ACC112 (cell line): ENCODE data around the gene HOXC6.

Source experiments
- H2AFZ ChIP-seq: fragments of 200-600 bp; sonication (generic); one replicate; pipeline ENCODE4 v1.6.0; 2017; ENCODE audit warnings: antibody characterized with exemption, low read length; ENCODE audit not compliant: unreplicated experiment
- H3K27ac ChIP-seq: fragments of 200-600 bp; sonication (generic); 2 replicates; pipeline ENCODE4 v1.5.1; 2014; ENCODE audit warnings: low read depth, mild to moderate bottlenecking, antibody characterized with exemption, low read length, moderate library complexity
- H3K27me3 ChIP-seq: fragments of 200-600 bp; sonication (generic); 2 replicates; pipeline ENCODE4 v1.6.1; 2014; ENCODE audit warnings: mild to moderate bottlenecking, antibody characterized with exemption, low read length, moderate library complexity, mixed read lengths; ENCODE audit not compliant: insufficient read depth
- H3K36me3 ChIP-seq: fragments of 200-600 bp; sonication (generic); 2 replicates; pipeline ENCODE4 v1.6.1; 2016; ENCODE audit warnings: mild to moderate bottlenecking, antibody characterized with exemption, low read length, moderate library complexity, mixed read lengths; ENCODE audit not compliant: insufficient read depth
- H3K4me1 ChIP-seq: fragments of 200-600 bp; sonication (generic); one replicate; pipeline ENCODE4 v1.6.1; 2016; ENCODE audit warnings: low read length, mixed read lengths; ENCODE audit not compliant: insufficient read depth, unreplicated experiment, control insufficient read depth
- H3K4me3 ChIP-seq: fragments of 200-600 bp; sonication (generic); 2 replicates; pipeline ENCODE4 v1.5.1; 2014; ENCODE audit warnings: mild to moderate bottlenecking, low read depth, low read length
- H3K79me2 ChIP-seq: fragments of 200-600 bp; sonication (generic); one replicate; pipeline ENCODE4 v1.6.0; 2016; ENCODE audit warnings: low read length; ENCODE audit not compliant: control insufficient read depth, unreplicated experiment, insufficient read depth

The HOXC6 gene

DNA sequence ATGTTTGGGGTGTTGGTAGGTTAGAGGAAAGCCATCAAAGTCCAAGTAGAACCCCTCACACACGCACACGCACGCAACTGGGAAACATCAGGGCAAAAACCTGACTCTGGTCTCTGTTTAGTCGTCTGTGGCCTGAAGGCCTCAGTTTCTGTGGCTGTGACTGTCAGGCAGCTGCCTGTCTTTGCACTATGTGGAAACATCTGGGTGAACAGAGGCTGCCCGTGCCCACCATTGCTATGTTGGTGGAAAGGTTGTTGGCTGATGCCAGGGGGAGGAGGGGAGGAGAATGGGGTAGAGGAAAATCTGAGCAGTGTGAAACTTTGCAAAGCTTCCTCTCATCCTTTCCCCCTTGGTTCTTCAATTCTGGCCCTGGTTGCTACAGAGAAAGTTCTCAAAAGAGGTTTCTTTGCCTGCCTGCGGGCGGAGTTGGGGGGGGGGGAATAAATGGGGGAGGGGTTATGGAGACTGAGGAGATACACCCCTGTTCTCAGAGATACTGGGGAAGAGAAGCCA is 35.8 kb upstream of the HOXC6 start:
- Histone ChIP-seq H3K27ac (no peak overlapping the region), H3K36me3 (no peaks in the 10 kb centered on the region), H3K4me3 (no peak overlapping the region), H3K4me1 (peaks cover 19% of the 10 kb centered on the region), H2AFZ (no peak overlapping the region), H3K79me2 (no peaks in the 10 kb centered on the region), H3K27me3 (peaks cover 83% of the 10 kb centered on the region)

DNA sequence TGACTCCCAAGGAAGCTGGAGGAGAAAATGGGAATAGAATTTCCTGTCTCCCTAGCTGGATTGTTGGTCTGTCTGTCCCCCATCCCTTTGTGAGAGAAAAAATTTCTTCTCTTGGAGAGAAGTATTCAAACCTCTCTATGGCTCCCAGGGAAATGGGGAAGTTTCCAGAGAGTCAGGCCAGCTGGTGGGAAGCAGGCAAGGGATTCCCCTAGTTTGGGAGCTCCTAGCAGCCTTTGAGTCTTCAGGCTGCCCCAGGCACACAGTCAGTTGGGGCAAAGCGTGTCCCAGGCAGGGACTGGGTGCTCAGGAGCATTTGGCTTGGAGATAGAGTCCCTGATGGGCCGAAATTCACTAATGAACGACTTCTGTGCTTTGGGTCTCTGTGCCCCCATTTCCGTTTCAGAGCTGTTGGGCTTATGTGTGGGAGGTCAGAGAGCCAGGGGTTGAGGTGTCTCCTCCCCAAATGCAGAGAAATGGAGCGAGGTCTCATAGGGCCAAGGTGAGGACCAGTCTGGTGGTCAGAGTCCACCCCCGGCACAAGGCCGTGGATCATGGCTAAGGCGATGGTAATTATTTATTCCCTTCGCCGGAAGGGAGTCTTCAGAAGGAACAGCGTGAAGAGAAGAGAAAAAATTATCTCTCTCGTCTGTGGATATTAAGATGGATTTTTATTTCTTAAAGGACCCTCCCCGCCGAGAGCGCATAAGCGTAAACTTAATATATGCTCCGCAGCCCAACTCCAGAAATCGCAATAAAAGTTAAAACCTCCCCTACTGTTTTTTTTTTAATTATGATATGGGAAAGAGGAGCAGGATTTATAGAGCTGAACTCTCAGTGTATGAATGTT is 34.9 kb upstream of the HOXC6 start:
- peaks cover 19% of the 10 kb centered on the region for H3K4me1 ChIP-seq
- H3K4me3 ChIP-seq = no peak overlapping the region
- no peak overlapping the region for H2AFZ ChIP-seq
- H3K79me2 ChIP-seq = no peaks in the 10 kb centered on the region
- H3K27me3 ChIP-seq = peaks cover 82% of the 10 kb centered on the region
- no peak overlapping the region for H3K27ac ChIP-seq
- H3K36me3 ChIP-seq = no peaks in the 10 kb centered on the region

DNA sequence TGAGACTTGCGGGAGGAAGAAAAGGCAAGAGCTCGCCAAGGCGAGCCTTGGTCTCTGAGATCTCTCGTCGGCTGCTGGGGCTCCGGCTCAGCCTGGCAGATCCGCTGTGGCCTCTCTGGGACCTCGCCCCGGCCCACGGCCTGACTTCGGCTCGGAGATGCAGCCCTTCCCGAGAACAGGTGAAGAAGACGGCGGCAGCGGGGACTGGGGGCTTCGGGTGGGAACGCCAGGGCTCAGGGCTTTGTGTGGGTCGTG is 34.3 kb upstream of the HOXC6 start:
- Histone ChIP-seq H3K79me2 (no peaks in the 10 kb centered on the region), H3K27me3 (peaks cover 87% of the 10 kb centered on the region), H3K4me3 (0 out of 2 replicates have a peak overlapping the region, but pooled peaks have one; percentile 47), H3K36me3 (no peaks in the 10 kb centered on the region), H2AFZ (no peak overlapping the region), H3K4me1 (peaks cover 19% of the 10 kb centered on the region), H3K27ac (no peak overlapping the region)

DNA sequence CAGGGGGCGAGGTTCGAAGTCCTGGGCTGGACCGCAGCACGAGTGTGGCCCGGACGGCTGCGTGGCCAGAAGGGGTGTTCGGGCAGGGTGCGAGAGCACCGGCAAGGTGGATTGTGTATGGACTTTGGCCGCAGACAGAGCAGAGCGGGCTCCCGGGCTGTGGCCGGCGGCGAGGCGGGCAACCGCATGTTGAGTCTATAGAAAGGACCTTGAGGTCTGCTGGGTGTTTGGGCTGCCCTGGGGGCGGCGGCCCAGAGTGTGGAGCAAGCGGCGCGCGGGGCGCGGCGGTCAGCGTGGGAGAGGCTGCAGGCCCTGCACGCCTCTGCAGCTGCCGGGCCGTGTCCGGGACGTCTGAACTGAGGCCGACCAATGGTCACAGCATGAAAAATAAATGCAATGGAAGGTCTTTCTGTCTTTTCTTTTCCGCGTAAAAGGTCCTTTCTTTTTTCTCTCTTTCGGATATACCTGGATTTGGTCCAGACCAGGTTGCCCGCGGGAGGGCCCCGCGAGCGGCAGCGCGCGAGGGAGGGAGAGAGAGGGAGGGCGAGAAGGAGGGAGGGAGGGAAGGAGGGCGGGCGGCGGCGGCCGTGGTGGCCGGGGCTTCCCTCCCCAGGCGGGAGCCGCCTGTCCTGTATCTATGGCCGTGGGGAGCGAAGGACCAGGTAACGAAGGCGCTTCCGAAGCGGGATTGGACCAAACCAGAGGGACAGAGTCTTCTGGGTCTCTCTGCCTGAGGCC is 33.8 kb upstream of the HOXC6 start:
- no peak overlapping the region for H3K27ac ChIP-seq
- H2AFZ ChIP-seq = no peak overlapping the region
- peaks cover 19% of the 10 kb centered on the region for H3K4me1 ChIP-seq
- no peaks in the 10 kb centered on the region for H3K36me3 ChIP-seq
- peaks cover 88% of the 10 kb centered on the region for H3K27me3 ChIP-seq
- peak overlapping the region; percentile 47; the same call in 1 of the 2 replicates for H3K4me3 ChIP-seq
- no peaks in the 10 kb centered on the region for H3K79me2 ChIP-seq

DNA sequence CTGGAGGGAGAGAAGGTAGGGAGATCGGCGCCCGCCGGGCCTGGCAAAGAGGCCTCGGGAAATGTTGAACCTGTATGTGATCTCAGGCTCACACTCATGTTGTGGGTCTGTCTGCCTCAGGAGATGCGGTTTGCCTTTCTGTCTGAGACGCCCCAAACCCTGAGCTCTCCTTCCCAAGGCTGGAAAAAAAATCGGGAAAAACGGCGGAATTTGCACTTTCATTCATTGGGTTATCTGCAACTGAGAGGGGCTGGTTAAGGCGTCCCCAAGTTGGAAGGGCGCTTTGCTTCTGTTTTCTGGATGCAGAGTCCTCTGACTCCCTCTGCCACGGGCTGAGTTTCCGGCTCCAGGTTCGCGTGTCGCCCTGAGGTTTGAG is 33.2 kb upstream of the HOXC6 start:
- peak overlapping the region; percentile 72 for H3K4me3 ChIP-seq
- no peak overlapping the region for H2AFZ ChIP-seq
- H3K27ac ChIP-seq = no peak overlapping the region
- H3K36me3 ChIP-seq = no peaks in the 10 kb centered on the region
- peaks cover 82% of the 10 kb centered on the region for H3K27me3 ChIP-seq
- H3K4me1 ChIP-seq = peaks cover 14% of the 10 kb centered on the region
- H3K79me2 ChIP-seq = no peaks in the 10 kb centered on the region

DNA sequence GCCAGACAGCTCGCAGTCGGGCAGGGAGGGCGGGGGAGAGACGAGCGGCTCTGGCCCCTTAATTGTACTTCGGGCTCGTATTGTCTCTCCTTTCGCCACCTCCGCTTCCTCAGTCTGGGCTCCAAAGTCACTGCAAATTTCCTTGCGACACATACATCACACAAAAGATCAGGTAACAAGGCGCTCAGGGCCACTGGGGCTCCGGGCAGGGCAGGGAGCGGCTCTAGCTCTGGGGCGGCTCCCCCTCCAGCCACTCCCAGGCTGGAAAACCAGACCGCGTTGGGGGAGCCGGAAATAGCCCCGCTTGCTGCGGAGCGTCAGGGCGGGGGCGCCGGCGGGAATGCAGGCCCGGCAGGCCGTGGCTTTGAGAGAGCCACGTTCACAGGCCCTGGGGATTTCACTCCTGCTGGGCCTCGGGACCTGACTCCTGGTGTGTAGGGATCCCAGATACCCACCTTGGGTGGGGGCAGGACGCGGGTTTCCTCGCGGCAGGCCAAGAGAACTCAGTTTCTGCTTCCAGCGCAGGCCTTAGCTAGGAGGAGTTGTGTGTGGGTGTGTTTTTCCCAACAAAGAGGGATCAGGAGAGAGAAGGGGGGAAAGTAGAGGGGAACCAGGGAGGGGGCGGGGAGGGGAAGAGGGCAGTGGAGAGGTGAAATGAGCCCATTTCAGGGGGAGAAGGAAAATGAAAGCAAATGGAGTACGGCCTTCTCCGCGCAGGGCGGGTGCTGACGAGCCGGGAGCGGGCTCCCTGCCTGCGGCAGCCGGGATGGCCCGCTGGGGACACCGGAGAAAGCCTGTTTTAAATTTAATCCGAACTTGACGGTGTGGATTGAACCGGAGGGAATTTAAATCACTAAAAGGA is 32.6 kb upstream of the HOXC6 start:
- Histone ChIP-seq H3K79me2 (no peaks in the 10 kb centered on the region), H3K4me1 (peaks cover 8% of the 10 kb centered on the region), H3K36me3 (no peaks in the 10 kb centered on the region), H3K27me3 (peaks cover 76% of the 10 kb centered on the region), H3K27ac (peak overlapping the region; percentile 69), H2AFZ (no peak overlapping the region), H3K4me3 (peak overlapping the region; percentile 72)

DNA sequence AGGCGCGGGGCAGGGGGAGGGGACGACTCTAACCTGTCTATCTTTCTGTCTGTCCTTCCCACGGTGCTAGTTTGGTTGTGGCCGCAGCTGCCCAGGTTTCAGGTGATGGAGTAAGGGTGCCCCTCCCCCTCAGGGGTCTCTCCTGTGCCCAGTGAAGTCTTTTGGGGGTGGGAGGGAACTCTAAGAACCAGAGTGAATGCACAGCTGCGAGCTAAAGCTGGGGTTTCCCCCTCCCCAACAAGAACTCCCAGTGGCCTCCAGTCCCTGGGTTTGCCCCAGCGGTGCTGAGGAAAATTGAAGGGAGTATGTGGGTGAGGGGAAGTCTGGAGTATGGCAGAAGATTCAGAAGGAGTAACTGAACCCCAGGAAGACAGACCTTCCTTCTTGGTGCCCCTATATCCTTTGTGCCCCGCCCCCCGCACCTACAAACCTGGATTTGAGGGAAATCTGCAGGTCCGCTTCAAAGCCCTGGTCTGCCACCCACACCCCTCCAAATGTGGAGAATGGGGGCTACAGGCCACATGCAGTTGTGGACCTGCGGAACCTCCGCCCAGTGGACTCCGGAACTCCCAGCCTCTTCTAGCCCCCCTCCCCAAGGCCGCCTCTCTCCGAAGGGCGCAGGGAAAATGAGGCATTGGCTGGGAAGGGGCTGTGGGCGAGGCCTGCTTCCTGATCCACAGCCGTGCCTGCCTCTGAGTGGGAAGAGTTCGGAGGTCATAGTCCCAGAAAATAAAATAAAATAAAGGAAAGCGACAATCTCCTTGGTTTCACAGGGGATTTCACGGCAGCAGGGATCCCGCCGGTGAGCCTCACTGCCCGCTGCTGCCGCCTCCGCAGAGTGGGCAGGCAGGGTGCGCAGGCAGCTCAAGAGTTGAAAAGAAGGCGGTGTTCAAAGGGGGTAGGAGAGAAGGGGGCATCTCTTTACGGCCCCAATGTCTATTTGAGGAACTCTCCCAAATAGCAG is 31.7 kb upstream of the HOXC6 start:
- peak overlapping the region; percentile 69; the same call in 1 of the 2 replicates for H3K27ac ChIP-seq
- H2AFZ ChIP-seq = no peak overlapping the region
- H3K79me2 ChIP-seq = peaks cover 3% of the 10 kb centered on the region
- peaks cover 70% of the 10 kb centered on the region for H3K27me3 ChIP-seq
- no peaks in the 10 kb centered on the region for H3K4me1 ChIP-seq
- peak overlapping the region; percentile 72 for H3K4me3 ChIP-seq
- no peaks in the 10 kb centered on the region for H3K36me3 ChIP-seq

DNA sequence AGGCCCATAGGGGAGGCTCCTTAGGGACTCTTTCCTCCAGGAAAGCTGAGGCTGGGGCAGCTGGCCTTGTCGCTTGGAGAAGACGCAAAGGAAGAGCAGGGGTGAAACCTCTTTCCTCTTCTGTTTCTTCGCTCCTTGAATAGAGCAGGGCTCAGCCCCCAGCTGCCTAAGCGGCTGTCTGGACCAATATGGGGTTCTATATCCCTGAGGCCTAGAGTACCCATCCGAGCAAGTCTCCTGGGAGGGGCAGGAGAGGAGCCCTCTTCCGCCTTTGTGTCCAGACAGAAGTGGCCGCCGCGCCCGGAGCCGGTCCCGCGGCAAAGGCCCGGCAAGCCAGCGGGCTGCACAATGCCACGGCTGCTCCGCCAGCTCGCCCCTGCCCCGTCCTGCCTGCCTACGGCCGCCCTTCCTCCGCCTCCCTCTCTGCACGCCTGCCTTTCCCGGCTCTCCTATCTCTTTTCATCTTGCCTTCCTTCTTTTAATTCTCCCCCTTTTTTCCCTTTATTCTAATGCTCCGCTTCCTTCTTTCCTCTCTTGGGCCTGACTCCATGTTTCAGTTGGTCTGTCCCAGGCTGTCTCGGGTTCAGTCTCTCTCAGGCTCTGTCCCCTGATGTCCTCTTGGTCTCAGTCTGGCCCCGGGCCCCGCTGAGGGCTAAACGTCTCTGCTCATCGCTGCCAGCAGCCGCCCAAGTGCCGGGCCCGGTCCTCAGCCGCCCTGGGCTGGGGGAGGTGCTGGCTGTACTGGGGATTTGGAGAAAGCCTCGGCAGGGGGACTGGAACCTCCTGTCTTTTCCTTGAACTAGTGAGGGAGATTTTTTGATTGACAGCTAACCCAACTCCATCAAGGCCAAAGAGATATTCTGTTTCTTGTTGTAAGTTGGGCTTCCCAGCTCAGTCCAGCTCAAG is 30.8 kb upstream of the HOXC6 start:
- peaks cover 60% of the 10 kb centered on the region for H3K27me3 ChIP-seq

More for the DNA sequence above, 30.8 kb upstream of the HOXC6 start:
- H2AFZ ChIP-seq = no peak overlapping the region
- H3K4me3 ChIP-seq = no peak overlapping the region
- peaks cover 2% of the 10 kb centered on the region for H3K4me1 ChIP-seq
- no peaks in the 10 kb centered on the region for H3K36me3 ChIP-seq
- peaks cover 3% of the 10 kb centered on the region for H3K79me2 ChIP-seq
- no peak overlapping the region for H3K27ac ChIP-seq
